A549 treated with DMSO at 1 μM for 4 hours (cell line): ENCODE results near the gene PLEKHD1. TPM values are rescaled to one million over a fixed set of nuclear protein-coding genes. Genes with fewer than 3 reads are reported as not detected.

Experiments
- total RNA-seq: library from RNA; stranded (reverse); fragments of 200-300 nt; extraction: Qiagen RNA extraction; gene quantifications from 5 replicates; pipeline ENCODE4 v1.2.3, GENCODE V29; 2022; ENCODE audit warnings: low read depth

PLEKHD1 gene
- 0.02 to 0.07 TPM (median 0.04 TPM) in 4 of 5 replicates, not detected in the other for total RNA-seq

DNA sequence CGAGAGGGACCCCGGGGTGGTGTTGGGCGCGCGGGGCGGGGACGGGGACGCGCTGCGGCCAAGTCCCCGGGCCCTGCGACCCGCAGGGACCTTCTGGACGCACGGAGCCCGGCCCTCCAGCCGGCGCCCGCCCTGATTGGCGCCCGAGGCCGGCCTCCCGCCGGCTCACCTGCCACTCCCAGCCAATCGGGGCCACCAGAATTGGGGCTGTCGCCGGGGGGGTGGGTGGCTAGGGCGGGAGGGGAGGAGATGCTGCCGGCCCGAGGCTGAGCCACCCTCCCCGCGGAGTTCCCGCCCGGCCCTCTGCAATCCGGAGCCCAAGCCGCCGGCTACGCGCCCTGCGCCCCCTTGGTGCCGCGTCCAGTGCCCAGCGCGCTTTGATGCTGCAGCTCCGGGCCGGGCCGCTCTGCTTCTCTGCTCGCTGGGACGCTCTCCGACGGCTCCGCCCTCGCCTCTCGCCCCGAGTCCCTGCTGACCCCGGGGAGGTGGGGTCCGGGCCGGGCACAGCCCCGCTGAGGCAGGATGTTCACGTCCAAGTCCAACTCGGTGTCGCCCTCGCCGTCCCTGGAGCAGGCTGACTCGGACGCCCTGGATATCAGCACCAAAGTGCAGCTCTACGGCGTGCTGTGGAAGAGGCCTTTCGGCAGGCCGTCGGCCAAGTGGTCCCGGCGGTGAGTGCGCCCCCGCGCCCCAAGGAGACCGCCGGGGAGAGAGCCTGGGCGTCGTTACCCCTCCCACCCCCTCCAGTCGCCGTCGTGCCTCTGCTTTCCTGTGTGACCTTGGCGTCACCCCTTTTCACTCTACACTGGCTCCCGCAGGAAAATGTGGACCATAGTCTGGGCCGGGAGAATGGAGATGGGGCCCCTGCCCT is at the start of gene PLEKHD1:
PLEKHD1 (plus strand) TSS at position 285 of the 871 bp plus-strand sequence; CDS start at position 523, 238 bp downstream.

DNA sequence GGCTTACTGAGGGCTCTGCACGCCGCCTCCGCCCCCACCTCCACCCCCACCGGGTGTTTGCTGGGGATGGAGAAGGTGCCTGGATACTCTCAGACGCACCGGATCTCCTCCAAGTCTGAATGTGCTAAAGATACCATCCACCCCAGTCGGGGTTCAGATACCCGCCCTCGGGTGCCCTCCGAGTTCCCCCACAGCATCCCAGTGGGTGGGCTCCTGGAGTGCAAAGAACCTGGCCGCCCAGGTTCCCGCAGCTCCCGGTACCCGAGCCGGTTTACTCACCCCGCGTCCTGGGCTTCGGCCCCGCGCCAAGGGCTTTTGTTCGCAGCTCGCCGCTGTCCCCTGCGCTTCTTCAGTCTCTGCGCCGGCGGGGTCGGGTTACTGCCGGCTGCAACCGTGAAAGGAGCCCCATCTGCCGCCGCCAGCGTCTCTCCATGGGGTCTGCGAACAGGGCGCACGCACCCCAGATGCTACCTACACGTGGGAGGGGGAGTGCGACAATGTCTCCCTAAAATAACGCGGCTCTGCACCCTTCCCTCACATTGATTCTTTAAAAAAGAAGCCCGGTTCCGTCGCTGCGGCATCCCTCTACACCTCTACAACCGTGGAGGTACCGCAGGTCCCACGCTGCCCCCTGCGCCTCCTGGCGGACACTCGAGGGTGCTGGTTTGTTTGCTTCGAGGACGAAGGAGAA is 89.9 kb downstream of the PLEKHD1 start, which contains the start of gene CCDC177:
CCDC177 (minus strand) TSS at position 609 of the 691 bp plus-strand sequence. CDS start 1,249 bp downstream, outside the sequence.

Other genes starting within 250 kb of the PLEKHD1 start
- gene GALNT16, start 224.6 kb upstream of the PLEKHD1 start, total RNA-seq = 2.5 to 4.2 TPM (median 3.6 TPM) in 5 replicates
- gene ERH, start 86.4 kb upstream of the PLEKHD1 start, total RNA-seq = 331 to 399 TPM (median 348 TPM) in 5 replicates
- gene SLC39A9, start 86.0 kb upstream of the PLEKHD1 start, total RNA-seq = 44.5 to 49.5 TPM (median 45.8 TPM) in 5 replicates
- gene CCDC177, start 90.1 kb downstream of the PLEKHD1 start, total RNA-seq = 0.02 TPM in 1 of 5 replicates, not detected in the others
- 6.6 to 8.3 TPM (median 8.0 TPM) in 5 replicates for gene SUSD6, start 126.9 kb downstream of the PLEKHD1 start, total RNA-seq